NCI-H82 treated with DMSO at 0.1 percent for 48 hours (cell line): ENCODE data around the gene BCR.
"Not testable (repeated sequence)": the region's sequence is repeated elsewhere in the genome, so short reads cannot be mapped to it uniquely, and the experiment has no call there.

Source experiments
- DNase-seq: peaks from one replicate; lab custom pipeline; 2025; ENCODE audit not compliant: unreplicated experiment; lab: John Stamatoyannopoulos, UW

Gene BCR

GRCh38 chr22:23309261-23309660 is 129.0 kb downstream of the BCR start:
- DNase-seq, result not testable (repeated sequence)

DNA sequence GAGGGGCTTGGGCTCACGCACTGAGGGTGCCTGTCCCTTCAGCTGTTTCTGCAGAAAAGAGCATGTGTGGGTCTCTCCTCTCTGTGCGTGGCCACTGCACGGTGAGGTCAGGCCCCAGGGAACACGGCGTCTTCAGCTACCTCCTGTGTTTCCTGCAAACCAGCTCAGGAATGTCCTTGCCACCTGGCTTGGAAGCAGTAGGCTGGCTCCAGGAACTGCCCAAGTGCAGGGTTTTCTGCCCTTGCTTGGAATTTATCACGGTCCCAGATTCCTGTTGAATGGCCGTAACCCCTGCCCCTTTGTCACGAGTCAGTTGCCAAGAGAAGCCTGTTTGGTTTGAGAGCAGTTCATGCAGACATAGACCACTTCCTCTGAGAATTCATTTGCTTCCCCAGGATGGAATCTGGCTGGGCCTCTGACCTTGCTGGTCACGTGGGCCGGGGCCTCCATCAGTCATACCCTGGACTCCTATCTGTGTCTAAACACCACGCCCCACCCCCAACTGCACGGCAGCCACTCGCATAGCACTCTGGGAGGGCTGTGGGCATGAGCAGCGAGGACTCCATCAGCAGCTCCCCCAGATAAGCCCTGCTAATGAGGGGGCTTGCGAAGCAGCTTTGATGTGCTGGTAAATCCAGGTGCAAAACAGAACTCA is 130.3 kb downstream of the BCR start:
- DNase-seq, result not testable (repeated sequence)

- DNase-seq, result not testable (repeated sequence)
Measured at GRCh38 chr22:23311635-23312420, 131.5 kb downstream of the BCR start.

DNA sequence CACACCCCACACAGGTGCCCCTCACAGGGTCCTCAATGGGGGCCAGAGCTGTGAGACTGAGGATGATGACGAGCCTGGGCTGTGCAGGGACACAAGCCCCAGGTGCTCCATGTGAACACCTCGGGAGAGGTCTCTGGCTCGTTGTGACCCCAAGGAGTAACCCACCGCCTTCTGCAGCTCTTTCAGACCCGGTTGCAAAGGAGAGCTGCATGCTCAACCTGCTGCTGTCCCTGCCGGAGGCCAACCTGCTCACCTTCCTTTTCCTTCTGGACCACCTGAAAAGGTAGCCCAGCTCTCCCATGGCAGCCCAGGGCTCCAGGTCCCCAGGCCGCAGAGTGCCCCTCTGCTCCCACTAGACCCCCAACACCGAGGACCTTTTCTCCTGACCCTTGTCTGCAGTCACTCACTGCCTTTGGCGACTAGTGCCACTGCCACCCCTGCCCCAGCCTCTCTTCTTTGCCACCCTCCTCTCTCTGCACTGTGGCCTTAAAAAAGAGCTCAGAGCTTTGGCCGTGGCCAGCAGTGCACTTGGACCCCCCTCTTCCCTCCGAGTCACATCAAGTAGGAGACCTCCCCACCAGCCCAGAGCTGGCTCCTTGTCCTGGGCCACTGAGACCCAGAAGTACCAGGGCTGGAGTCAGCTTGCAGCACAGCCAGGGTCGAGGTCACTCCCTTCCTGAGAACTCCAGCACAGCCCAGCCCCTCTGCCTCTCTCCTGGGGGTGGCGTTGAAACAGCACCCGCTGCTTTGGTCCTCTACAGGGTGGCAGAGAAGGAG is 133.7 kb downstream of the BCR start:
- no peak for DNase-seq

DNA sequence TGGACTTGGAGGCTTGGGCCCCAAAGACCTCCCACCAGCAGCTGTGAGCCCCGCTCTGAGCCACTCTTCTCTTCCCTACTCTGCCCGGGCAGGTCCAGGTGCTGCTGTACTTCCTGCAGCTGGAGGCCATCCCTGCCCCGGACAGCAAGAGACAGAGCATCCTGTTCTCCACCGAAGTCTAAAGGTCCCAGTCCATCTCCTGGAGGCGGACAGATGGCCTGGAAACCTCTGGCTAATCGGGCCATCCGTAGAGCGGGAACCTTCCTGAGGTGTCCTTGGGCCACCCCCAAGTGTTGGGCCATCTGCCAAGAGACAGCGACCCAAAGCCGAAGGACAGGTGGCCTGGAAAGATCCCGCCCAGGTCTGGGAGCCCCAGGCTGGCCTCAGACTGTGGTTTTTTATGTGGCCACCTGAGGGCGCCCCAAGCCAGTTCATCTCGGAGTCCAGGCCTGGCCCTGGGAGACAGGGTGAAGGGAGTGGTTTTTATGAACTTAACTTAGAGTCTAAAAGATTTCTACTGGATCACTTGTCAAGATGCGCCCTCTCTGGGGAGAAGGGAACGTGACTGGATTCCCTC is 135.1 kb downstream of the BCR start:
- DNase-seq, result peak; percentile 61

GRCh38 chr22:23316596-23316995 is 136.3 kb downstream of the BCR start:
- not testable (repeated sequence) for DNase-seq

DNA sequence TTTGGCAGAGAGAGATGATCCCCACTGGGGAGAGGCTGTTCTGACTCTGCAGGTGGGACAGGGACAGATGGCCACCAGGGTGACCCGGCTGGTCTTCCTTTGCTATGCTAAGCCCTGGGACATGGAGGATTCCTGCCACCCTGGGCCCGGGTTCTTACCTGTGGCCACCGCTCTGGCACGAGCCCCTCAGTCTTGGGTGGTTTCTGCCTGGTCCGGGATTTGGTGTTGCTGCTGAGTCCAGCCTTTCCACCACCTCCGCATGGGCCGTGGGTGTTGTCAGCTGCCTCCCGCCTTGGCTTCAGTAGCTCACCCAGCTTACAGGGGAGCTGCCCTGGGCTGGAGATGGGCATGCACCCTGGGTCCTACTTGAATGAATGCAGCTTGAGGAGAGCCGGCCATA is 138.0 kb downstream of the BCR start:
- DNase-seq, result not testable (repeated sequence)

- not testable (repeated sequence) for DNase-seq
Measured at GRCh38 chr22:23322497-23323080, 142.3 kb downstream of the BCR start.

DNA sequence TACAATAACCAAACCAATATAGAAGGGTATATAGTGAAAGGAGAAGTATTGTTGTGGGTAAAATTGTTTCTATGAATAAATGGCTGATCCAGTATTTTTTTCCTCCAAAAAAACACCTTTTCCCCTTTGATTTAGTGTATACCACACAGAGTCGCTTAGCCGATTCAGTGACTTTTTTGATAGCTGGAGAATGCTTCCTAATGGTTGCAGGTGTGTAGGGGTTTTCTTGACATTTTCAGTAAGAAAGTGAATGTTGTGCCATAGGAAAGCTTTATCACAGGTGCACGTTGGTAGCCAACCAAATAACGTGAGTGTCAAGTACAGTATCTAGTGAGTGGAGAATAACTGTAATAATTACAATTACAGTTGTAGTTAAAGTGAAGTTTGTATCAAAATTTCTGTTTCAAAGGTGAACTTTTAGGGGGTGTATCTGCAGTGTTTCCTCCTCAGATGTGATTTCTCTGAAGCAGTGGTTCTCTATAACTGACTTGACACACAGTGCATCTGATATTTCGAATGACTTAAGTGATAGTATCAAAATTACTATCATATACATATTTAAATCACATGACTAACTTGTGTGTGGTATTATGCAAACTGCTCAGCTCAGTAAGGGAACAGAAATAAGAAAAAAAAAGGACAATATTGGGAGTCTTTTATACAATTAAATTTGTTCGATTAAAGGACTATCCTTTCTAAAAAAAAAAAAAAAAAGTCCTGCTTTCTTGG is 143.8 kb downstream of the BCR start:
- DNase-seq, result not testable (repeated sequence)

DNA sequence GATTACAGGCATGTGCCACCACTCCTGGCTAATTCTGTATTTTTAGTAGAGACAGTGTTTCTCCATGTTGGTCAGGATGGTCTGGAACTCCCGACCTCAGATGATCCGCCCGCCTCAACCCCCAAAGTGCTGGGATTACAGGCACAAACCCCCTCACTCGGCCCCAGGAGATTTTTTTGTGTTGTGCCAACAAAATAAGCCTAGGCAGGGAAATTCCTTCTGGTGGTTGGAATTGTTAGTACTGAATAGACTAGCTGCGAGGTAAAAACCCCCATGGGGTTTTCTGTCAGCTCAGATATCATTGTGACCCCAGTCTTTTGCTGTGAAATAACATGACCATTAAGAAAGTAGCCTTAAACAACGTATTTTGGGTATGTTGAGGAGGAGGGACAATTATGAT is 144.9 kb downstream of the BCR start:
- no peak for DNase-seq

DNA sequence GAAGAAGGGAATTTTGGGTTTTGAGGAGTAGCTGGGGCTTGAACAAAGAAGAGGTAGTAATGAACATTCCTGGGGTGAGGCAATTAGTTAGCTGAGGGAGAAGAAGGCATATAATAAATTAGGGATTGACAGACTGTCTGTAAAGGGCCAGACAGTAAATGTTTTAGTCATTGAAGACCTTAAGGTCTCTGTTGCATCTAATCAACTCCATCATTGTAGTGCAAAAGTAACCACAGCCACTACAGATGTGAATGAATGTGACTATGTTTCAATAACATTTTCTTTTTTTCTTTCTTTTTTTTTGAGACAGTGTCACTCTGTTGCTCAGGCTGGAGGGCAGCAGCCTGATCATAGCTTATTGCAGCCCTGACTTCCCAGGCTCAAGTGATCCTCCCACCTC is 153.5 kb downstream of the BCR start:
- DNase-seq, result not testable (repeated sequence)

DNA sequence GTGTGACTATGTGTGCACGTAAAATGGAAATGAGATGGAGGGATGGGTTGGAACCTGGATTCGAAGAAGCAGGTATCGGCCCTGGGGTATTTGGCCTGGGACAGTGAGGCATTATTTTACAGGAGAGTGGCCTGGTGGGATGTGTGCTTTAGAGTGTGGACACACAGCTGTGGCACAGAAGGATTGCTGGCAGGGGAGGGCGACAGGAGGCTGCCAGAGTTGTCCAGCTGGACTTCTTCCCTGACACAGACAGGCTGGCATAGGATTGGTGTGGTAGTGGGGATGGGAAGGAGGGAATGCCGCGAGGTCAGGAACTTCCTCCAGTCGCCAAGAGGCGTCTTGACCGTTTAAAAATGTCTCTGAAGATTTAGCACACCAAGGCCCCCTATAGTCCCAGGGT is 157.4 kb downstream of the BCR start:
- DNase-seq, result not testable (repeated sequence)

GRCh38 chr22:23341942-23342695 is 161.8 kb downstream of the BCR start:
- DNase-seq, result not testable (repeated sequence)

GRCh38 chr22:23351321-23351720 is 171.0 kb downstream of the BCR start:
- DNase-seq, result no peak

DNA sequence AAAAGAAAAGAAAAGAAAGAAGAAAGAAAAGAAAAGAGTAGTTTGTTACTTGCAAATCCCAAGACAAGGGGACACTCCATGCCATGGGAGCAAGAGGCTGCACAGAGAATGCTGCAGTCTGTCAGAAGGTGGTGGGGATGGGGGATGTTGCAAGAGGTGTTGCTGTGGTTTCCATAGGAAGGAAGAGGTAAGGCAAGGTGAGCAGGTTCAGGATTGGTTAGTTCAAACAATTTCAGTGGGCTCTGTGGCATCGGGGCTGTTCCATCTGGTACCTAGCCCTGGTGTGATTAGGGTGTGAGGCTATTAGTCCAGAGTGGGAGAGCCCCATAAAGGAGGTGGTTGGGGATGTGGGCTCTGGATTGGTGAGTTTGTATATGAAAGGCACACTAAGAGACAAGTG is 172.7 kb downstream of the BCR start:
- no peak for DNase-seq

- no peak for DNase-seq
Measured at GRCh38 chr22:23353696-23354095, 173.4 kb downstream of the BCR start.

GRCh38 chr22:23356094-23356493 is 175.8 kb downstream of the BCR start:
- no peak for DNase-seq

DNA sequence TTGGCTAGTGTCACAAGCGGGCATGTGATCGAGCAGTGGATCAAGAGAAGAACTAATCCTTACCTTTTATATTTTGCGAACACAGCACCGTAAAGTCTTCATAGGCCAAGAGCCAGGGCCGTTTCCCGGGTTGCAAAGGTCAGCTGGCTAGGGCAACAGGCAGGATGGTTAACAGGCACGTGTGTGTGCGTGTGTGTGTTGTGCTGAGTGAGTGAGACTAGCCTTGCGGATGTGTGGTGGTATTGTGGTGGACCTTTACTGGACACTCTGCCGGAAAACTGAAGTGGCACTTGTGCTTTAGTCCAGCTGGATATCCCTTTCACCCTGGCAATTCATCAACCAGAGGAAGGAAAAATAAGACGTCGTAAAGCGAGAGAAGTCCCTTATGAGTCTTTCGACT is 176.7 kb downstream of the BCR start:
- DNase-seq, result no peak

DNA sequence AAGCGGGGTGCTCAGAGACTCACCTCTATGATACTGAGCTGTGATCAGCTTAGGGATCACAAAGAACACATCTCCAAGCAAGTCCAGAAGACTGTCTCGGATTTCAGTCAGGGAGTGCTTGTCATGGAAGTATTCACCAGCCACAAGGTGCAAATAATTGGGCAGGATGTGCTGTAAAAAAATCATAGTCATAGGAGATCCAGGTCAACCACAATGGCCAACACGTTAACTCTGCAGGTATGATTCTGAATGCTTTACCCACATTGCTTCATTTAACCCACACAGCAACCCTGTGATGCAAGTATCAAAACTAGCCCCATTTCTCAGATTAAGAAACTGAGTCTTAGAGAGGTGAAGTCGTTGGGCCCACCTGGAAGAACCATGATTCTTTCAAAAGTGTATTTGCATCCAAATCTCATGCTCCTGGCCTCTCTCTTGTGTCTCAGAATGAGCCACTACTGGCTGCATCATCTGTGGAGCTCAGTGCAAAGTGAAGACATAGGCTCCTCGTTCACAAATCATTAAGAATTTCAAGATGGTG is 179.3 kb downstream of the BCR start:
- no peak for DNase-seq
